HFF-Myc (cell line): ENCODE data around the gene CETP.

Experiments used
- DNase-seq: peaks from one replicate; pipeline ENCODE4 v3.0.0-alpha.2; 2011; ENCODE audit warnings: low read depth; ENCODE audit errors: extremely low read depth
- H3K4me3 ChIP-seq: replicated peaks from 2 replicates; pipeline ENCODE4 v1.5.1; 2011; ENCODE audit warnings: low read depth, mild to moderate bottlenecking, control low read depth, low read length
- TF ChIP-seq, protein P1 (sequence below): IDR thresholded peaks from 2 replicates; pipeline ENCODE4 v1.5.1; 2012; ENCODE audit warnings: mild to moderate bottlenecking, low read depth, low read length, control low read depth; ENCODE audit errors: missing control alignments

CETP gene

DNA sequence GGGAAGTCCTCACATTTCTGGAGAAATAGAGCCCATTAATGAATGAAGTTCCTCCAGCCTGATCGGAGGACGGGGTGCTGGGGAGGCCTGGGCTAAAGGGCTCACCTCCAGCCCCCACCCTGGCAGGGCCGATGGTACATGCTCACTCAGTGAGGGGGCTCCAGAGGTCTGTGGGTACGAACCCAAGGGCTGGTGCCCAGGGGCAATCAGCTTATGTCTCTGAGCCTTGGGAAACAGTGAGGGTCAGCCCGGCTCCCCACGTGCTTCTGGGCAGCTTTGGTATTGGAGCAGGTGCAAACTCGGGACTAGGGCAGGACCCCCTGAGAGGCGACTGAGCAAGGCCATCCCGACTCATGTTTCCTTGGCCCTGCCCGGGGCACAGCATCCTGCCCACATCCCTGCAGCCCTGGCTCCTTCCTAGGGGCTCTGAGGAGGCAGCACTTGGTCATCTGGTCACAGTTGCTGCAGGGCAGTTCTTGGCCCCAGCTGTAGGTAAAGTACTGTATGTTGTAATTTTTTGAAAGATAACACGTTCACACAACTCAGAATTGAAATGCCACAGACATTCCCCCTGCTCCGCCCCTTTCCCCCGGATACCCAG, 969 bp upstream of the CETP start:
- H3K4me3 ChIP-seq = no peak overlapping the region
- DNase-seq = no peak
- TF ChIP-seq, protein P1, sequence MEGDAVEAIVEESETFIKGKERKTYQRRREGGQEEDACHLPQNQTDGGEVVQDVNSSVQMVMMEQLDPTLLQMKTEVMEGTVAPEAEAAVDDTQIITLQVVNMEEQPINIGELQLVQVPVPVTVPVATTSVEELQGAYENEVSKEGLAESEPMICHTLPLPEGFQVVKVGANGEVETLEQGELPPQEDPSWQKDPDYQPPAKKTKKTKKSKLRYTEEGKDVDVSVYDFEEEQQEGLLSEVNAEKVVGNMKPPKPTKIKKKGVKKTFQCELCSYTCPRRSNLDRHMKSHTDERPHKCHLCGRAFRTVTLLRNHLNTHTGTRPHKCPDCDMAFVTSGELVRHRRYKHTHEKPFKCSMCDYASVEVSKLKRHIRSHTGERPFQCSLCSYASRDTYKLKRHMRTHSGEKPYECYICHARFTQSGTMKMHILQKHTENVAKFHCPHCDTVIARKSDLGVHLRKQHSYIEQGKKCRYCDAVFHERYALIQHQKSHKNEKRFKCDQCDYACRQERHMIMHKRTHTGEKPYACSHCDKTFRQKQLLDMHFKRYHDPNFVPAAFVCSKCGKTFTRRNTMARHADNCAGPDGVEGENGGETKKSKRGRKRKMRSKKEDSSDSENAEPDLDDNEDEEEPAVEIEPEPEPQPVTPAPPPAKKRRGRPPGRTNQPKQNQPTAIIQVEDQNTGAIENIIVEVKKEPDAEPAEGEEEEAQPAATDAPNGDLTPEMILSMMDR = no peak

DNA sequence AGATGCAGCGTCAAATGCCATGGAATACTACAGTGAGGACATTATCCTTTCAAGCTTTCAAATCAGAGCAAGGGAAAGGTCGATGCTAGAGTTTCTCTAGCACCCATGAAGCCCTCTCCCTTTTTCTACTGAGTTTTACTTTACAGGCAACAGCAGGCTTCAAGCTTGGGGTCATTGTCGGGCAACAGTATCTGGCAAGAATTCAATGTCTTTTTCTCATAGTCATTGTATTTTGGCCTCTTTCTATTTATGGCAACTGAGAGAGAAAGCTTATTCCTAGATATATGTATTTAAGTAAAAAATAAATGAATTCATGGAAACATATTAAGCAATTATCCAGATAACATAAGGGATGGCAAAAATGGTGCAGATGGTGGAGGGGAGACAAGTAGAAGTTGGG, 364 bp upstream of the CETP start:
- DNase-seq = no peak
- TF ChIP-seq, protein P1 = no peak
- no peak overlapping the region for H3K4me3 ChIP-seq

DNA sequence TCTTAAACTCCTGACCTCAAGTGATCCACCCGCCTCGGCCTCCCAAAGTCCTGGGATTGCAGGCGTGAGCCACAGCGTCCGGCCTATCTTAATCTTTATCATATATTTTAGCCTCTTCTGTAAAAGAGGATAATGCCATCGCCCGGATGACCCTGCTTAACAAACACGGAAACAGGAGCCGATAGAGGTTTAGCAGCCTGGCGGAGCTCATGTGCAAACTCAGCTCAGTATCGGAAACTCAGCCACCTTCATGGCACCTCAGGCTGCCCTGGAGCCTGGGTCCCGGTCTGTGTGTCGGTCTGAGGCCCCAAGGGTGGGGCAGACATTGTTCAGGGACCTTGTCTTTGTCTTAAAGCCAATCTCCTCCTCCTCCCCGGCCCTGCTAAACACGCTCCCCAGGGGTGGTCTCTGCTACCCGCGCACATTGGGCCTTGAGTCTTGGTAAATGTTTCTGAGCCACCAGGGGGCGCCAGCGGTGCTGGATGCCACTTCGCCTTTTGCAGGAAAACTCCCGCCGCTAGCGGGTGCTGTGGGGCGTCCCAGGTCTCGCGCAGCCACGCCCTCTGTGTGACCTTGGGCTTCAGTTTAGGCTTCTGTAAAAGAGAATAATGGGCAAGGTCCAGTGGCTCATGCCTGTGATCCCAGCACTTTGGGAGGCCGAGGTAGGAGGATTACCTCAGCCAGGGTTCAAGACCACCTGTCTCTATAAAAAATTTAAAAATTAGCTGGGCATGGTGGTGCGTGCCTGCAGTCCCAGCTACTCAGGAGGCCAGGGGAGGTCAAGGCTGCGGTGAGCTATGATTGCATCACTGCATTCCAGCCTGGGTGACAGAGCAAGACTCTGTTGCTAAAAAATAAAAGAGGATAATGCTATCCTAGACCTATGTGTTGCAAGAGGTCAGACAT, 2.7 kb downstream of the CETP start:
- TF ChIP-seq, protein P1 = peak; percentile 94
- no peak overlapping the region for H3K4me3 ChIP-seq
- peak; percentile 39 for DNase-seq

DNA sequence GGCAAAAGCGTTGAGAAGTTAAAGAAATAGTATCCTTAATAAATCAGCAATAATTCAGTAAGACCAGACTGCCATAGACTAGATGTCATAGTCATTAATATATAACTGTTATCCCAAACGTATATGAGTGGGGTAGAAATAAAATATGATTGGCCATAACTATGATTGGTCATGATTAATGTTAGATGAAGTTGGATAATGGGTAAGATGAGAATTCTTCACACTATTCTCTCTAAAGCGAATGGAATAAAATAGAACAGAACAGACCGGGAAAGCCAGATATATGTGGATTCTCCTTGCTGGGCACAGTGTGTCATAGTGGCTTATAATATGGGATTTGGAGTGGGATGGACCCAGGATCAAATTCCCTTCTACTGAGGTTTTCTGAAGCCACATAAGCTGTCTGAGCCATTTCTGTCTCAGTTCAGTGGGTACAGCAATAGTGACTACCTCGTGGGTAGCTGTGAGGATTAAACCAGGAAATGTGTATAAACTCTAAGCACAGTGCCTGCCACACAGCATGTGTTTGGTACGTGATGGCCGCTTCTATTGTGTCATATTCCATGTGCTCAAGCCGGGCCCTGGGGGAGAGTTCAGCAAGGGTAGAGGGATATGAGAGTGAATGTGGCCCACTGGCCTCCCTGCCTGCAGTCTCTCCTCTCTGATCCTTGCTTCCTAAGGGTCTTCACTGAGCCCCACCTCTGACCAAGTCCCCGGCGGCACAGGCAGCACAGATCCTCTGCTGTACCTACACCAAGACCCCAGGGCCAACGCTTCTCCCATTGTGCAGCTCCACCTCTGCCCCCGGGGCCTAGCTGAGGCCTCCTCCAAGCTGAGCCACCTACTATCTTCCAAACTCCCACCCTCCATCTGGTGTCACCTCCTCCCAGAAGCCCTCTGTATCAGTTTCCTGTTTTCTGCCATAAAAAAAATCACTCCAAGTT, 3.7 kb downstream of the CETP start:
- DNase-seq = no peak
- TF ChIP-seq, protein P1 = no peak
- no peak overlapping the region for H3K4me3 ChIP-seq

DNA sequence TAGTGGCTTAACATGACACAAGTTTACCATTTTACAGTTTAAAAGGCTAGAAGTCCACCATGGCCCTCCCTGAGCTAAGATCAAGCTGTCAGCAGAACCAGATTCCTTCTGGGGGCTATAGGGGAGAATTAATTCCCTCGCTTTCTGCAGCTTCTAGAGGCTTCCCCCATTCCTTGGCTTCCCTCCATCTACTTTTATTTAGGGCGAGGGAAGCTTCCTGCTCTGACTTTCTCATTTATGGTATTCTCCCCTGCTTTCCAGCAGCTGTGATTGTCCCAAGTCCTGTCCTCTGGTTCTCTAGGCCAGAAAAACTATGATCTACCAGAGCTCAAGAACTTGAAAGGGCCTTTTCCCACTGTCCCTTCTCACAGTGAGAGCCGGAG, 4.3 kb downstream of the CETP start:
- no peak for DNase-seq
- H3K4me3 ChIP-seq = no peak overlapping the region
- TF ChIP-seq, protein P1 = no peak

DNA sequence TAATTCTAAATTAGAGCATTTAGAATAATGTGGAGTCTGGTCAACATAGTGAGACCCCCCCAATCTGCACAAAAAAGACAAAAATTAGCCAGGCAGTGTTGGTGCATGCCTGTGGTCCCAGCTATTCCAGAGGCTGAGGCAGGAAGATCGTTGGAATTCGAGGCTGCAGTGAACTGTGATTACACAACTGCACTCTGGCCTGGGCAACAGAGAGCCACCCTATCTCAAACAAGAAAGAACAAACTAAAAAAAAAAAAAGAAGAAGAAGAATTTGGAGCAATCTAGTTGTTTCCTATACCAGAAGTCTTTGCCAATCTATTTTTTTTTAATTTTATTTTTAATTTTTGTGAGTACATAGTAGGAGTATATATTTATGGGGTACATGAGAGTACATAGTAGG, 6.0 kb downstream of the CETP start:
- no peak overlapping the region for H3K4me3 ChIP-seq
- TF ChIP-seq, protein P1 = no peak
- DNase-seq = no peak
